GM12878 (cell line): ENCODE measurements around the gene LONRF3. TPM values are rescaled to one million over a fixed set of nuclear protein-coding genes. Genes with fewer than 3 reads are reported as not detected.

Source experiments
- ATAC-seq: fragments of 200-7000 bp; cut with Tn5 transposase; 3 replicates; pipeline ENCODE4 v1.9.1; 2020; ENCODE audit warnings: mild to moderate bottlenecking, moderate library complexity
- BruUV-seq: library from RNA; stranded (reverse); fragments of 400-500 nt; replicated peaks from 2 replicates; lab custom pipeline; 2021; lab: Mats Ljungman, UMichigan
- CTCF ChIA-PET: fragments of 300-600 bp; sonication (Branson Sonifier 250); formaldehyde crosslinking; extraction: SDS; loops from one replicate; lab custom pipeline; 2021; ENCODE audit warnings: inconsistent platforms; lab: Yijun Ruan, JAX
- POLR2A ChIA-PET: fragments of 350-600 bp; formaldehyde crosslinking; extraction: SDS; loops from one replicate; lab custom pipeline; 2021; ENCODE audit warnings: inconsistent platforms; lab: Charles Lee
- RAD21 ChIA-PET: fragments of 300-600 bp; sonication (Branson Sonifier 250); formaldehyde crosslinking; loops from one replicate; lab custom pipeline; 2023; ENCODE audit warnings: antibody characterized with exemption; ENCODE audit not compliant: unreplicated experiment; lab: Charles Lee
- SMC1A ChIA-PET: fragments of 300-600 bp; sonication (Branson Sonifier 250); formaldehyde crosslinking; loops from one replicate; lab custom pipeline; 2023; ENCODE audit not compliant: unreplicated experiment, uncharacterized antibody; lab: Charles Lee
- DNase-seq: peaks from one replicate; pipeline ENCODE4 v3.0.0-alpha.2; 2011; ENCODE audit warnings: low read depth, low spot score
- FAIRE-seq: peaks from 3 replicates; lab custom pipeline; 2011; peaks lifted over from hg19 to GRCh38; lab: Jason Lieb, UNC
- H2AFZ ChIP-seq: 2 replicates; pipeline ENCODE4 v1.6.0; 2011; ENCODE audit warnings: low read depth, low read length, control low read depth; ENCODE audit not compliant: control insufficient read depth
- H3K27ac ChIP-seq: 2 replicates; pipeline ENCODE4 v1.5.1; 2011; ENCODE audit warnings: control low read depth; ENCODE audit not compliant: control insufficient read depth, insufficient read depth
- H3K27me3 ChIP-seq, 2 experiments: replicated peaks in 1 of 2; 2 replicates each; pipeline versions ENCODE4 v1.6.0 to v1.6.1; 2011; ENCODE audit warnings: low read length in 1 of 2; ENCODE audit not compliant: control insufficient read depth in 2 of 2, insufficient read depth in 2 of 2
- H3K36me3 ChIP-seq, 2 experiments: 2 replicates each; pipeline ENCODE4 v1.5.1; 2011; ENCODE audit warnings: low read length in 1 of 2; ENCODE audit not compliant: control insufficient read depth in 2 of 2, insufficient read depth in 2 of 2
- H3K4me1 ChIP-seq: 2 replicates; pipeline ENCODE4 v1.6.1; 2011; ENCODE audit warnings: mild to moderate bottlenecking, low read length, moderate library complexity, mixed read lengths; ENCODE audit not compliant: control insufficient read depth, insufficient read depth
- H3K4me2 ChIP-seq: 2 replicates; pipeline ENCODE4 v1.6.0; 2011; ENCODE audit warnings: control low read depth; ENCODE audit not compliant: control insufficient read depth, insufficient read depth
- H3K4me3 ChIP-seq: fragments of 200-600 bp; sonication (generic); 2 replicates; pipeline ENCODE4 v1.5.1; 2016
- H3K79me2 ChIP-seq: 2 replicates; pipeline ENCODE4 v1.6.0; 2011; ENCODE audit warnings: low read length; ENCODE audit not compliant: control insufficient read depth, insufficient read depth
- H3K9ac ChIP-seq: 2 replicates; pipeline ENCODE4 v1.8.0; 2011; ENCODE audit warnings: low read length, control low read depth, mixed read lengths; ENCODE audit not compliant: control insufficient read depth, insufficient read depth
- H3K9me3 ChIP-seq: replicated peaks from 3 replicates; pipeline ENCODE4 v1.5.1; 2011; ENCODE audit warnings: mild to moderate bottlenecking, low read length; ENCODE audit not compliant: control insufficient read depth, insufficient read depth
- H4K20me1 ChIP-seq: 2 replicates; pipeline ENCODE4 v1.6.0; 2011; ENCODE audit not compliant: control insufficient read depth, insufficient read depth
- ATF3 ChIP-seq: IDR thresholded peaks from 2 replicates; pipeline ENCODE4 v1.6.1; 2011; ENCODE audit warnings: low read depth, mild to moderate bottlenecking, low read length, moderate library complexity, borderline replicate concordance; ENCODE audit errors: extremely low read depth
- CUX1 ChIP-seq: IDR thresholded peaks from 2 replicates; pipeline ENCODE4 v1.6.1; 2012; ENCODE audit warnings: improper control_type of control experiment, low read depth, low read length; ENCODE audit not compliant: insufficient replicate concordance
- E2F4 ChIP-seq: IDR thresholded peaks from 2 replicates; pipeline ENCODE4 v1.6.1; 2012; ENCODE audit warnings: low read depth, low read length, improper control_type of control experiment
- EGR1 ChIP-seq, 2 experiments: IDR thresholded peaks; 1 replicate in 1 of 2; 2 replicates in 1 of 2; pipeline ENCODE4 v1.6.1; 2011 to 2012; ENCODE audit warnings: low read depth in 2 of 2, low read length in 2 of 2, borderline replicate concordance in 1 of 2, mild to moderate bottlenecking in 1 of 2, moderate library complexity in 1 of 2
- RCOR1 ChIP-seq: conservative IDR thresholded peaks from 2 replicates; pipeline ENCODE4 v1.6.1; 2012; ENCODE audit warnings: low read depth, low read length, improper control_type of control experiment
- REST ChIP-seq: IDR thresholded peaks from 2 replicates; pipeline ENCODE4 v1.6.1; 2012; ENCODE audit warnings: mild to moderate bottlenecking, low read depth, low read length
- ZZZ3 ChIP-seq: IDR thresholded peaks from 2 replicates; pipeline ENCODE4 v1.6.1; 2011; ENCODE audit warnings: low read depth; ENCODE audit not compliant: control insufficient read depth, insufficient read length
- WGBS: methylation state at CpG from one replicate; pipeline ENCODE4 v1.1.6; 2016; ENCODE audit warnings: low lambda C conversion rate; ENCODE audit not compliant: insufficient replicate concordance, insufficient coverage; ENCODE audit errors: missing lambda C conversion rate; 5-methylcytosine and 5-hydroxymethylcytosine counted together
- in situ Hi-C: fragments of 300-500 bp; cut with MboI; formaldehyde crosslinking; loops from 9 replicates; pipeline ENCODE4 v1.14.3; 2018; ENCODE audit warnings: mixed read lengths
- intact Hi-C: fragments of 100-400 bp; cut with micrococcal nuclease; formaldehyde crosslinking; loops from one replicate; pipeline ENCODE4 v1.14.2; 2022; ENCODE audit not compliant: unreplicated experiment
- polyA plus RNA-seq, 11 experiments: library from polyadenylated mRNA; depleted of rRNA in 4 of 11; unstranded in 6 of 11; stranded (reverse) in 5 of 11; fragments of >200 nt; fragmentation: Nextera tagmentation in 4 of 11; fragmentation: Illumina TruSeq in 1 of 11; extraction: Ambion mirVana in 4 of 11; extraction: Trizol in 1 of 11; gene quantifications; 1 replicate in 1 of 11; 2 replicates in 10 of 11; pipeline versions ENCODE4 v1.2.1 to v1.2.3, GENCODE V29; 2011 to 2016; ENCODE audit warnings: inconsistent platforms in 2 of 11, missing spikeins in 2 of 11, low read depth in 1 of 11
- total RNA-seq, 4 experiments: library from RNA; depleted of rRNA in 3 of 4; stranded (reverse); fragments of >200 nt in 3 of 4; fragmentation: Illumina TruSeq in 1 of 4; extraction: Trizol in 1 of 4; gene quantifications; 2 replicates each; pipeline versions ENCODE4 v1.2.1 to v1.2.3, GENCODE V29; 2013 to 2021

Gene LONRF3
- total and polyA plus RNA-seq, 10 of the 15 experiments (the other 5 are each of a cell fraction or from before 2014, with no cell fraction given), result 0.05 to 0.23 (median 0.09) TPM; not detected in 3

GRCh38 chrX:119045884-119046283 lies 71.5 kb downstream of the LONRF3 start (continued):
- TF ChIP-seq CUX1, result no peak

DNA sequence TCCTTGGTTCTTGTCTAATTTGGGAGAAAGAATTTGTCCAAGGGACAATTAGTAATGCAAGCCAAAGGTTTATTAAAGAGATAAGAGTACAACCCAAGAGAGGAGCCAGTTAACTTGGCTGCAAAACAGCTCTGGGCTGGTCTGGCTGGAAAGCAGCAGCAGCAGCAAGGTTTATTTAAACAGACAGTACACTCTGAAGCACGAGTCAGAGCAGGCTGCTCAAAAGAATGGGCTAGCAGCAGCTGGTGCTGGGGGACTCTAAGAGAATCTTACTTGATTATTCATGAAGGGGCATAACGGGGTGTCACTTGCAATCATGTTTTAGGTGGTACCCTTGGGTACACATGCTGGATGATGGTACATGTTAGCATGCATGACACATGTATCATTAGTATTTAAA lies 81.3 kb downstream of the LONRF3 start:
- ChIA-PET RAD21 (no interaction called here), POLR2A (no interaction called here), SMC1A (no interaction called here), CTCF (no interaction called here)
- Histone ChIP-seq H3K4me1 (no peaks in the 10 kb centered on the region), H3K27ac (no peak overlapping the region), H2AFZ (no peak overlapping the region), H3K27me3 (no peaks in the 10 kb centered on the region), H3K36me3 (no peaks in the 10 kb centered on the region), H3K4me3 (no peak overlapping the region), H3K9ac (no peak overlapping the region), H3K9me3 (no peaks in the 10 kb centered on the region), H3K79me2 (no peaks in the 10 kb centered on the region), H4K20me1 (no peaks in the 10 kb centered on the region), H3K4me2 (no peak overlapping the region)
- FAIRE-seq, result no peak
- intact Hi-C loops, result no loop called here
- DNase-seq, result no peak
- in situ Hi-C loops, result no loop called here
- no peak for ATAC-seq
- 0% methylated on average over 2 of the region's 2 CpGs for WGBS
- BruUV-seq, result no TSS peak
- TF ChIP-seq ATF3 (no peak), EGR1 (IDR thresholded peaks at IDR 0.05; ENCODE audit: borderline replicate concordance in 1 of 2, low read depth in 2 of 2, low read length in 2 of 2) (no peak), REST (no peak), E2F4 (no peak), ZZZ3 (no peak), RCOR1 (no peak)
